Suppressor macrophage treated with lipopolysaccharide for 1 hour (primary cell): Measurements from ENCODE around the gene COL27A1.

Source experiments
- DNase-seq, 3 donors: peaks; one replicate each; pipeline ENCODE4 v3.0.0-alpha.2; 2020 to 2022

COL27A1 gene

DNA sequence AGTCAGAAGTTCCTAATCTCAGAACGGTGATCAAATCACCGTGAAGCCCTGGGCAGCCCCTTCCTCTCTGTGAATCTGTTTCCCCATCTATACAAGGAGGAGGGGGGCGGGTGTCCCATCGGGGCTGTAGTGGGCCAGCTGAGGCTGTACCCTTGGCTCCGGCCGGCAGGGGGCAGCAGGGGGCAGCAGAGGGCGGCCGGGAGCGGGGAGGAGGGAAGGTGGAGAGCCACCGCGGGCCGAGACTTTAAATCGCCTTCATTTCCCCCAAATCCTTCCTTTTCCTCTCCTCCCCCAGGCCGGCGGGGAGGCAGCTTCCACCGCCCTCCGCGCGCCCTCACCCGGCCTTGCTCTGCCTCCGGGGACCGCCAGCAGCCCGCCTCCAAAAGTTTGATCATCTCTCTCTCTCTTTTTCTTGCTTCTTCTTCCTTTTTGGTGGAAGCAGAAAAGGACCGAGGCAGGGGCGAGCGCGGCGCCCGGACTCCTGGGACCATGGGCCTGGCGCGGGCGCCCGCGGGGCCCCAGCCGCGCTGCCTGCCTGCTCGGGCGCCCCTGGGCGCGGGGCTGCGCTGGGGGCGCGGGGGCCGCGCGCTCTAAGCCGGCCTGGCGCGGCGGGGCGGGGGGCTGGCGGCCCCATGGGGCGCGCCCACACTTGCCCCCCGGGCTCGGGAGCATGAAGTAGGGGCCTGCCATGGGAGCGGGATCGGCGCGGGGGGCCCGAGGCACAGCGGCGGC, at the start of gene COL27A1:
Gene COL27A1, plus strand, starts transcription at position 275 of the 732 bp plus-strand sequence. Its CDS starts 414 bp downstream, at position 689.
- peak; percentile 76 to 94 (median 89) for DNase-seq

- DNase-seq: no peak
Observed at GRCh38 chr9:114107286-114108001, 47.9 kb upstream of the COL27A1 start.

- DNase-seq: peak; percentile 69 to 87 (median 83)
Observed at GRCh38 chr9:114108016-114108833, 47.1 kb upstream of the COL27A1 start.

DNA sequence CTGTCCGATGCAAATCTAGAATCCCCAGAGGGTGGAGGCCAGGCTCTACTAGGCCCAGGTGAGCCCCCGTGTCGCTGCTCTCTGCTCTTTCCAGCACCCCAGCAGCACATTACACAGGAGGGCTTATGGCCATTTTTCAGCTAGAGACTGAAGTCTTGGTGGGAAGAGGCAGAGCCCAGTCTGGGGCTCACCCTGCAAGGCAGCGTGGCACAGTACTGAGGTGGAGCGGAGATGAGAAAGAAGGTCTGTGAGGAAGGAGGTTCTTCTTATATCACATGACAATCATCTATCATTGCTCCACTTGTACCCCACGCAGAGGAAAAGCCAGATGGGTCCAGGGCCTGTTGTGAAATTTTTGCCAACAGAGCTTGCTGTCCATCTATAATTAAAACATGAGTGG, 46.2 kb upstream of the COL27A1 start:
- no peak for DNase-seq

DNA sequence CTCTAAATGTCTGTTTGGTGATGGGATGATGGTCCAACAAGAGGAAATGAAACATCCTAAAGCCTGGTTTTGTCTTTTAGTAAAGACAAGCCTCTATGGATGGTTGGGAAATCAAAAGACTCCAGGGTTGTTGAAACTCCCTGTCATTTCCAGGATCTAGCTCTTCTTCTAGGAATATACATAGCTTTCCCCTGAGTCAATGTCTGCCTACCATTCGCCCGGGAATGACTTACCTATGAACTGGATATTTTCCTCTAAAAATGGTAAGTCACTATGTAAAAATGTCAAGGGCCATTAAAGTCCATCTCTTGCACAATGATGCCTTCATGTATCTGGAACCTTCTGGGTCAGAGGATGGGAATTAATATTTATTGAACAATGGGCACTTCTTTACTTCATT, 45.2 kb upstream of the COL27A1 start:
- DNase-seq: no peak

DNA sequence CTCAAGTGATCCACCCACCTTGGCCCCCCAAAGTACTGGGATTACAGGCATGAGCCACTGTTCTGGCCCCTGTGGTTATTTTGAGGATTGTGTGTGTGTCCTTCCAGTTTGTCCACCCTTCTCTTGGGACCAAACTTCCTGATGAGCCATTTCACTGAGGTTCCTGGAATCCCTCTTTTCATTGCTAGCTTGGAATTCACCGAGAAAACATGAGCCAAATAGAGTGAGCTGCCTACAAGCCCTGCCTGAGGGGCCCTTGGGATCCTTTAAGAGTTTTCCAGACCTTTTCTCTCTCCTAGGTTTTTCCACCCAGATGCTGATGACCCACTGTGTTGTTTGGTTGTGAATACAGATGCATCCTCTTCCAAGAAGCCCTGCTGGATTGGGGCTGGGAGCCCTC, 43.0 kb upstream of the COL27A1 start:
- no peak for DNase-seq

- DNase-seq: no peak
Observed at GRCh38 chr9:114112778-114113584, 42.4 kb upstream of the COL27A1 start.

DNA sequence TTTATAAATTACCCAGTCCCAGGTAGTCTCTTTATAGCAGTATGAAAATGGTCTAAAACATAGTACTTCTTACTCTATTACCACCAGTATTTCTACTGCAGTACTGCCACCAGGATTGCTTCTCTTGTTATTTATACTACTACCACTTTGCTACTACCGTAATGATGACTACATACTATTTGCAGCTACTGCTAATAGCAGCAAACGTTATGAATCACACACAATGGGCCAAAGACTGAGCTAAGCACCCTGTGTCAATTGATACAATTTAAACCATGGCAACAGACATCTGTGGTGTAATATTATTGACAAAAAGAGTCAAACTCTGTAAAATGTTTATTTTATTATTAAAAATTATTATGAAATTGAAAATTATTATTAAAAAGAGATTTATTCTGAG, 41.0 kb upstream of the COL27A1 start:
- no peak for DNase-seq

- DNase-seq: no peak
Observed at GRCh38 chr9:114115654-114116125, 39.6 kb upstream of the COL27A1 start.

DNA sequence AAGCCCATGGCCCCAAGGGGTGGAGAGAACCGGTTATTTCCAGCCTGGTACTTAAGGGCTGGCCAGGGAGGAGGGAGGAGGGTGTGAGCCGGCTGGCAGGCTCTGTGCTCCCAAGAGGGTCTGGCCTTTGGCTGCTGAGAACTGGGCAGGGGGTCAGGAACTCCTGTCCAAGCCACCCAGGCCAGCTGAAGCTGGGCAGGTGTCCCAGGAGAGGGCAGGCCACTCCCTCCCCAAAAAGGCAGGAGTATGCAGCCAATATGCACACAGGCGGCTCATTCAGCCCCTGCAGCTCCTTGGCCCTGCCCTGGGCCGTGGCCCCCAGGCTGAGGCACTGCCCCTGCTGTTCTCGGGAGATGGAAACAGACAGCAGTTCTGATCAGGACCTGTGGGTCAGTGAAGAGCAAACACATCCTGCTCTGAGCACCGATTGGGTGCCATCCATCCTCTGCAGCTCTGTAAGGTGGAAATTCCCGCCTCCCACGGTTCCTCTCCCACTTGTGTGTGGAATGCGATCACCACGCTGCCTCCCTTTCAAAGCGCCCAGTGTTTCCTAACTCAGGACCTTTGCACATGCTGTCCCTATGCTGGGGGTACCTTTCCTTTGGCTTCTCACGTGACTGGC, 39.1 kb upstream of the COL27A1 start:
- DNase-seq: peak; percentile 60 to 75 (median 63)

GRCh38 chr9:114117614-114117995, 37.7 kb upstream of the COL27A1 start:
- DNase-seq: no peak

DNA sequence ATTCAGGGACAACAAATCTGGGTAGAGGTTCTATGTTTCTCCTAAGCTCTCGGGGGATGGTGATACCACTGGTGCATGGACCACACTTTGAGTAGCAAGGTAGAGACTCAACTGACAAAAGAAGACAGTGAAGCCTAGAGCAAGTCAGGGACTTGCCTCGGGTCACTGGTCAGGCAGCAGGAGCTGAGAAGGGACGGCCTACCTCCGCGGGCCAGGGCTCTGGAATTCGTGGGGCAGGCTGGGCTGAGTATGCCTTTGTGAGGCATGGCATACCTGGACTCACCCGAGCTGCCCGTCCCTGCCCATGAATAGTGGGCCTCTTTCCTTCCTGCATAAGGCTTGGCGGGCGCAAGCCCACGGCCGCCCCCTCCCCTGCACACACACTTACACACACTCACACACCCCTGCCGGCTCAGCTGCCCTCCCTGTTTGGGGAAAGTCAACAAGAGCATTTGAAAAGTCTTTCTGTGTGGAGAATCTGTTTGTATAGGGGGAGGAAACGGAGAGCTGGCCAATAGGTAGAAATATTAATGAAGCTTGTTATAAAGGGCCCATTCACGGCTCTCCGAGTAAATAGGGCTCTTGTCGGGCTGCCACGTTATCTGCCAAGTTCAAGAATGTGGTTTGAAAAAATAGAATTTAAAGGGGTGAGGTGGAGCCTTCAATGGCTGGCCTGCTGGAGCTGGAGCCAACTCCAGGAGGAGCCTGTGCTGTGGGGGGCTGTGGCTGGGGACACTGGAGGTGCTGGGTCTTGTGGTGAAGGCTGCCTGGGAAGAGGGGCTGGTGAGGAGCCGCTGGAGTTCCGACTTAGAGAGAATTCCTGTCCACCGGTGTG, 37.1 kb upstream of the COL27A1 start:
- DNase-seq: no peak

- no peak for DNase-seq
Observed at GRCh38 chr9:114119242-114120191, 35.8 kb upstream of the COL27A1 start.

DNA sequence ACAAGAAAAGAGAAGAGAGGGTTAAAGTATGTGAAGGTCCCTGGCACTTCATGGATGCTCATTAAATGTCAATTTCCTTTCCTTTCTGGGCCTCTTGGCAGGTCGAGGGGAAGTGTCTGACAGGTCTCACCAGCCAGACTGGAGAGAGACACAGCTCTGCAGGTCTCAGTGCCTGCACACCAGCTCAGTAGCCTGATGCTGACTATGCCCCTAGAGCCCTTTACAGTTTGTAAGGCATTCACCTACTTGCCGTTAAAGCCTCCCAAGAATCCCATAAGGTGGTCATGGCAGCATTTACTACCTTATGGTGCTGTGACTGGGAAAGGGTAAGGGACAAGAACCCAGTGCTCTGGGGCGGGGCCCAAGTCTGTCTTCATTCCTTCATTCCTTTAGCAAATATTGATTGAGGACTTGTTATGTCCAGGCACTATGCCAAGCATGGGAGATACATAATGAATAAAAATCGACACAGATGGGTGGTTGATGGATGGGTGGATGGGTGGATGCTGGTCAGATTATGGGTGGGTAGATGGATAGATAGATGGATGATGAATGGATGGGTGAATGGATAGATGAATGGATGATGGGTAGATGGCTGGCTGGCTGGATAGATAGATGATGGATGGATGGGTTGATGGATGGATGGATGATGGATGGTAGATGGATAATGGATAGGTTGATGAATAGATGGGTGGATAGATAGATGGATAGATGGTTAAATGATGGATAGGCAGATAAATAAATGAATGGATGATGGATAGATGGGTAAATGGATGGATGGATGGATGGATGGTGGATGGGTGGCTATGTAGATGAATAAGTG, 34.9 kb upstream of the COL27A1 start:
- no peak for DNase-seq

GRCh38 chr9:114121227-114122135, 33.9 kb upstream of the COL27A1 start:
- no peak for DNase-seq

DNA sequence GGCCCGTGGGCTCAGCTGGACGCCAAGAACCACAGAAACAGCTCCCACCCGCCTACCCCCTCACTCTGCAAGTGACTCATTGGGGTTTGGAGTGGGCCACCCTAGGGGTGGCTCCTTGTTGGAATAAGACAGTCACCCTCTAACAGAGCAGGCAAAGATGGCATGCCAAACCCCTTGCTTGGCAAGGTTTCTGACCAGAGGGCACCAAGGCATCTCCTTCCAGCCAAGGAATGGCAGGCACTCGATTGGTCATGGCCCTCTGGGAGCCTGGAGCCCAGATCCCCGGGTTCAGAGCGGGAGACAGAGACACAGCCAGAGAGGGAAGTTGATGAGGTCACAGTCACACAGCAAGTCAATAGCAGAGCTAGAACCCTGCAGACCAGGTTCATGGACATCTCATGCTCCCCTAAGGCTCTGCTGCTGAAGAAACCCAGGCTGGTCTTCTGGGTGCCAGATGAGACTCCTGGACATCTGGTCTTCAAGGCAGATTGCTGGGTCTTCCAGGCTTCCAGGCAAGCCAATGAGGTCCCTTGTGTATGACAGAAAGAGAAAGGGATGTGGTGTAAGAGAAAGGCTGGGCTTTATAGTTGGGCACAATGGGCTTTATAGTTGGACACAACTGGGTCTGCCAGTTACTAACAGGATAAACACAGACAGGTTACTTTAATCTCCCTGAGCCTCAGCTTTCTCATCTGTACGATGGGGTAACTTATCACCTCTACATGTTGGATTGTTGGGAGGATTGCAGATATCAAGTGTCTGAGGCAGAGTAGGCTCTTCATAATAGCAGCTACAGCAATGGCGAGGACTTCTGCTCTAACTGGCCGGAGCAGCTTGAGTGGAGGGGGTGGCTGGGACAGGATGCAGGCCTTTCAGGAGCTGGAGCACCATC, 33.0 kb upstream of the COL27A1 start:
- DNase-seq: no peak
